NT2/D1 (cell line): Measurements from ENCODE around the gene S100A2.

ENCODE experiments used
- SUZ12 ChIP-seq: IDR thresholded peaks from 2 replicates; pipeline ENCODE4 v1.6.1; 2011; ENCODE audit not compliant: insufficient read length, insufficient read depth; ENCODE audit errors: extremely low read depth
- YY1 ChIP-seq: IDR thresholded peaks from 2 replicates; pipeline ENCODE4 v1.6.1; 2011; ENCODE audit not compliant: insufficient read length, insufficient read depth
- ZNF274 ChIP-seq: IDR thresholded peaks from 2 replicates; pipeline ENCODE4 v1.6.1; 2011; ENCODE audit warnings: mild to moderate bottlenecking, low read depth, low read length

DNA sequence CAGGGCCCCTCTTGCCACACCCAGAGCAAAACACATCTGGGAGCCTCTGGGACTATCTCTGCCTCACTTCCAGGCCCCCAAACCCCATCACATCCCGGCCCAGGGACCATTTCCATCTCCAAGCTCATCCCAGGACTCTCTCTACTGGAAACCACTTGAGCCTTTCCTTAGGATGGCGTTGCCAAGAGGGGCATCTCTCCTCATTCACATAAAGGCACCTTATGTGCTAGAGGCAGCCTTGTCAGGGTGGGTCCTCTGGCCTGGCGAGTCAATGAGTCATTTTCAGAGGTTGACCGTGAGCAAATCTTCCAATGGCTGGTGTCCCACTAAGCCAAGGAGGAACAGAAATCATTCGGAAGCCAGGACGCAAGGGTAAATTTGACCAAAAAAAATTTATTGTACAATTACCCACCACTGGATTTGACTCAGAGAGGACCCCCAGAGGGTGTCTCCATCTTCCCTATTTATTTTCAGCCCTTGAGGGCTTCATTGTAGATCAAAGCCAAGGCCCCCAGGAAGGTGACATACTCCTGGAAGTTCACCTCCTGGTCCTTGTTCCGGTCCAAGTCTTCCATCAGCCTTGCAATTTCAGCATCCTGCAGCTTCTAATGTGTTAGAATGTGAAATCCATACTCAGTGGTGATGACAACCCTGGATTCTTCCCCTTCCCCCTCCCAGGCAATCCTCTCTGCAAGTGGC is 31.3 kb downstream of the S100A2 start:
- TF ChIP-seq ZNF274 (no peak), YY1 (no peak), SUZ12 (no peak)
